Embryonic facial prominence (tissue), 1 donor: ENCODE measurements around the gene TRMT1L.

Source experiments
- DNase-seq: peaks from one replicate; pipeline ENCODE4 v3.0.0-alpha.2; 2016; ENCODE audit errors: extremely low spot score

The TRMT1L gene

GRCh38 chr1:185112356-185112755 is 44.4 kb downstream of the TRMT1L start:
- no peak for DNase-seq

GRCh38 chr1:185111873-185112272 is 44.9 kb downstream of the TRMT1L start:
- no peak for DNase-seq

- no peak for DNase-seq
Observed at GRCh38 chr1:185110145-185110544, 46.6 kb downstream of the TRMT1L start.

DNA sequence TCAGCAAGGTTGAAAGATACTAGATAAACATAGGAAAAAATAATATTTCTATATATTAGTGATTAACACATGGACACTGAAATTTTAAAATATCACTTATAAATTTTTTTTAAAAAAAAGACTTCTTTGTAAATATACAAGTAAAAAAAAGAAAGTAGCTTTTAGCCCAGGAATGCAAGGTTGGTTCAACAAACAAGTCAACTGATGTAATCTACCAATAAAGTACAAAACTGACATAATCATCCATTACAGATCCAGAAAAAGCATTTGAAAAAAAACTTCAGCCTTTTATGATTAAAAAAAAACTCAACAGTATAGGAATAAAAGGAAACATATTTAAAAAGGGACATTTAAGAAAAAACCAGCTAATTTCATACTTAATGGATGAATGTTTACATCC is 48.4 kb downstream of the TRMT1L start:
- no peak for DNase-seq

DNA sequence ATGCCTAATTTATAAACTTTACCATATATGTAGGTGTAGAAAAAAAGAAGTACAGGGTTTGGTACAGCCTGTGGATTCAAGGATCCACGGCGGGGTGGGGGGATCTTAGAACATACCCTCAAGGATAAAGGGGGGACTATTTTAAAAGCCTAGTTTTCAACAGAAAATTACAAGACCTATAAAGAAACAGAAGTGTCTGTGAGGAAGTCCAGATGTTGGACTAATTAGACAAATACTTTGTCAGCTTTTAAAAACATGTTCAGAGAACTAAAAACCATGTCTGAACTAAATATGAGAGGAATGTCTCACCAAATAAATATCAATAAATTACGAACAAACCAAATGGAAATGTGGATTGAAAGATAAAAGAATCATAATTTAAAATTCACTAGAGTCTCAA is 51.6 kb downstream of the TRMT1L start:
- no peak for DNase-seq

DNA sequence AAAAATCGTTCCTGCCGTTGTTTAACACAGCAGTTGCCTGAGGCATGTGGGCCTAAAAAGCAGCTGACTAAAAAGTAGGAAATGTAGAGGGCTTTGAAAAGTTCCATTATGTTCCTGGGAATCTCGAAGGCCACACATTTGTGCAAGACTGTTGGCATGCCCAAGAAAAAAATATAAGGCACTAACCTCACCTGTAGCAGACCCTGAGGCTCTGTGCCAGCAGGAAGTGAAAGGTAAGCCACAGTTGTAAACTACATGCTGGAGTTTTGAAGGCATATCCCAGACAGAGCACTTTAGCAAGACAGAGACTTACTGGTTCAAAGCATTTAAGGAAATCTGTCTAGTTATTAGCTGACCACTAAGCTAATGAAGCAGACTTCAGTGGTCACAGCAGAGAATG is 52.7 kb downstream of the TRMT1L start:
- no peak for DNase-seq

DNA sequence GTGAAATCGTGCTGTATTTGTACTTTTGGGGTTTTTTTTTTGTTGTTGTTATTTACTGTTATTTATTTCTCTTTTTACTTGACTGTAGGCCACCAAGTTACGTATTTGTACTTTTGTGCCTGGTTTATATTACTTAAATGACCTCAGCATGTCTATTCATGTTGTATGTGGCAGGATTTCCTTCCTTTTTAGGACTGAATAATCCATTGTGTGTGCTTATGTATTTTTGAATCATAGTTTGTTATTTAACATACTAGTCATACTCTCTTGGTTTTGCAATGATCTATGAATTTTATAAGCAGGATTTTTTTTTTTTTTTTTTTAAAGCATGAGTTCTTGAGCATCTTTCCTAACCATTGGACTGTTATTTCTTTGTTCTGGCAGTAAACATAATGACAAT is 60.2 kb downstream of the TRMT1L start:
- no peak for DNase-seq

DNA sequence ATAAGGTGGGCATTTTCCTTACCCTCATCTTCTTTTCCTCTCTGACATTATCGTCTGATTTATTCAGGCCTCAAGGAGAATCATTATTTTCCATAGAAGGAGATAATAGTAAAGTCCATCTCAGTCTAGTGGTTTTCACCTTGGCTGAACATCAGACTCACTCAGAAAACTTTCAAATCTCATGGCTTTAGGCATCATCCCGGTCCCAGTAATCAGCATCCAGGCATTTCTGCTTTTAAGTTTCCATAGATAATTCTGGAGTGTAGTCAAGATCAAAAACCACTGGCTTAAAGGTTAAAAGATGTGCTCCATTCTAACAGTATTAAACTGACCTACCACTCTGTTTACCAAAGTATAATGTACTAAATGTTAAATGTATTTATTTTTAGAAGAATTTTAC is 62.0 kb downstream of the TRMT1L start:
- no peak for DNase-seq

GRCh38 chr1:185091480-185091879 is 65.3 kb downstream of the TRMT1L start:
- DNase-seq: no peak

DNA sequence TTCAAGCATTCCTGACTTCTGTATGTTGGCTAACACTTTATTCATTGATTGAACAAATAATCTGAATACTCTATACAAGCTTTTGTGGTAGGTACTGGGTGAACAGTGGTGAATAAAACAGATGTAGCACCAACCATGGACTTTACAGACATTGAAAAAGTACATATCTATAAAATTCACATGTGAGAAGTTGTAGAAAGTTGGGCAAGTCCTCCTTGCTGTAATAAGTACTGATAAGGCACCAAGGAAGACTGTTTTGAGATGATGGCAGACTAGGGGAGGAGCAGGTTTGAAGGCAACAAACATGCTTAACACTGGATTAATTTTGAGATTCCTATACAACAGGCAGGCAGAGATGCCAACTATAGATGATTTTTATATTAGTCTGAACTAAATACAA is 69.0 kb downstream of the TRMT1L start:
- no peak for DNase-seq

DNA sequence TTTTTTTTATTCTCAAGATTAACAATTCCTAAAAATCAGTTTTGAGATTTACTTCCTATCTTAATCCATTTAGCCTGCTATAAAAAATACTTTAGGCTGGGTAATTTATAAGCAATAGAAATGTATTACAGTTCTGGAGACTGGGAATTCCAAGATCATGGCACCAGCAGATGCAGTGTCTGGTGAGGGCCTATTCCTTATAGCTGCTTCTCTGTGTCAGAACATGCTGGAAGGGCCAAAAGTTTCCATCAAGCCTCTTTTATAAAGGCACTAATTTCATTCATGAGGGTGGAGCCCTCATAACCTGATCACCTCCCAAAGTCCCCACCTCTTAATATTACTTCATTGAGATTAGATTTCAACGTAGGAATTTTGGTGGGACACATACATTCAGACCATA is 69.7 kb downstream of the TRMT1L start:
- no peak for DNase-seq

DNA sequence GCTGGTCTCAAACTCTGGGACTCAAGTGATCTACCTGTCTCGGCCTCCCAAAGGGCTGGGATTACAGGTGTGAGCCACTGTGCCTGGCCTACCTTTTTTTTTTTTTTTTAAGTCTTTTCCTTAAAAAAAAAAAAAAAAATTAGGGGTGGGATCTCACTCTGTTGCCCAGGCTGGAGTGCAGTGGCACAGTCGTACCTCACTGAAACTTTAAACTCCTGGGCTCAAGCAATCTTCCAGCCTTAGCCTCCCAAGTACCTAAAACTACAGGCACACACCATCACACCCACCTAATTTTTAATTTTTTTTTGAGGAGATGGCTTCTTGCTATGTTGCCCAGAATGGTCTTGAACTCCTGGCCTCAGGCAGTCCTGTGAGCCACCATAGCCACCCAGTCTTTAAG is 72.9 kb downstream of the TRMT1L start:
- DNase-seq: no peak

- no peak for DNase-seq
Observed at GRCh38 chr1:185080422-185080821, 76.3 kb downstream of the TRMT1L start.

DNA sequence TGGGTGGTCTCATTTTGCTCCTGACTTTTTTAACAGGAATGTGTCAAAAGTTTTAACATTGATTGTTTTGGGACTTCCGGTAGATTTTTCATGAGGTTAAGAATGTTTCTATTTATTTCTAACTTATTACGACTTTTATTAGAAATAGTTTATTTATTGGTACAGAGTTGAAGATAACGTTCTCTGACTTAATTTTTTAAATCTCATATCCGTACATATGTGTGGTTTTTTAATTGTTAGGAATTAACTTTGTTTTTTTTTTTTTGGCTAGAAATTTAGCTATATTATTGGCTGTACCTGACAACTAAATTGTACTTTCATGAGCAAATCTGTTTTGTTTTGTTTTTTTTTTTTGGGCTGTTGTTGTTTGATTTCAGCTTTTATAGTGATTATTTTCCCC is 79.4 kb downstream of the TRMT1L start:
- no peak for DNase-seq

GRCh38 chr1:185075476-185075875 is 81.3 kb downstream of the TRMT1L start:
- no peak for DNase-seq

- no peak for DNase-seq
Observed at GRCh38 chr1:185074307-185074706, 82.4 kb downstream of the TRMT1L start.

DNA sequence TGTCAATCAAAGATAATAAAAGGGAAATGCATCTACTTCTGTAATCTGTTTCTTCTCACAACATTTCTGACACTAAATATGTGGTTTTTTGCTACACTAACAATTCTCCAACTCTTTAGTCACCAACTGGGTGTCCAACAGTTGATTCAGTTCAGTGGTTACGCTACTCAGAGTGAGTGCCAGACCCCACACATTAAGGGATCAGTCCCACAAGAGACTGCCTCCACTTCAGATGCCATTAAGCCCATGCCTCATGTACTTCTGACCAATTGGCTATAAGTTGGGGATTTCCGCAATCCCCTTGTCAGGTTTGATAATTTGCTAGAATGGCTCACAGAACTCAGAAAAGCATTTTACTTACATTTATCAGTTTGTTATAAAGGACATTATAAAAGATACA is 83.0 kb downstream of the TRMT1L start:
- DNase-seq: no peak

DNA sequence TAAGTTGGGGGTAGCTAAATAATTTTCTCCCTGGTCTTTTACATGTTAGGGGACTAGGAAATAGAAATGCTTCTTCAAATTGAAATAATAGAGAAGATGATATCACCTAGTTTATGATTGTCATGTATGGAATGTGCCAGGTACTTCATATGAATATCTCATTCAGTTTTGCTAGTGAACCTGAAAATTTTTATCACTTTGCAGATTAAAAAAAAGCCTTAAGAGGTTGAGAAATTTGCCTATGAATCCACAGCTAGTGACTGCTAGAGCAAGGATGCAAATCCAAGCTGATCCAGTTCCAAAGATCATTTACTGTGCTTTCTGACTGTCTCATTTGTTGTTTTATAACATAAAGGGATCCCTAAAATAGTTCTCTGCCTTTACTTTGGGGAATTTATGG is 86.7 kb downstream of the TRMT1L start:
- no peak for DNase-seq

GRCh38 chr1:185069202-185069772 is 87.5 kb downstream of the TRMT1L start:
- DNase-seq: no peak

DNA sequence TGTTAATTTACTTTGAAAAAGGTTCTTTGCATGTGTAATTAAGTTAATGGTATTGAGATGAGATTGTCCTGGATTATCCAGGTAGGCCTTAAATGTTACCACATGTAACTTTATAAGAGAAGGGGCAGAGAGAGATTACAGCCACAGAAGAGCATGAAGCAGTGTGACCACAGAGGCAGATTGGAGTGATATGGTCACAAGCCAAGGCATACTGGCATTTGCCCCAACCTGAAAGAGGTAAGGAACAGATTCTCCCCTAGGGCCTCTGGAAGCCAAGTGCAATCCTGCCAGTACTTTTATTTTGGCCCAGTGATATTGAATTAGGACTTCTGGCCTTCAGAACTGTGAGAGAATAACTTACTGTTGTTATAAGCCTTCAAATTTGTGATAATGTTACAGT is 88.4 kb downstream of the TRMT1L start:
- no peak for DNase-seq
